Measurements from ENCODE around the gene GLMN. TPM values are rescaled to one million over a fixed set of nuclear protein-coding genes. Genes with fewer than 3 reads are reported as not detected.

GLMN gene
- total and polyA plus RNA-seq, 9 donors: 10.6 to 16.8 (median 14.0) TPM

GRCh38 chr1:92203105-92203504, 95.7 kb downstream of the GLMN start:
- Histone ChIP-seq H3K4me1 (ENCODE audit: control insufficient read depth, insufficient read depth, low read length) (no peaks in the 10 kb centered on the region), H3K4me3 (ENCODE audit: low read length) (no peak overlapping the region), H3K36me3 (ENCODE audit: control insufficient read depth, insufficient read depth, low read length) (no peaks in the 10 kb centered on the region), H3K9me3 (replicated peaks; ENCODE audit: control insufficient read depth, low read depth, low read length) (peaks cover 3% of the 10 kb centered on the region), H3K27me3 (ENCODE audit: control insufficient read depth, insufficient read depth, low read length) (no peaks in the 10 kb centered on the region), H3K27ac (ENCODE audit: low read length) (no peak overlapping the region)
- DNase-seq: no peak

- Histone ChIP-seq H3K27me3 (ENCODE audit: control insufficient read depth, insufficient read depth, low read length) (no peaks in the 10 kb centered on the region), H3K4me3 (ENCODE audit: low read length) (no peak overlapping the region), H3K4me1 (ENCODE audit: control insufficient read depth, insufficient read depth, low read length) (no peaks in the 10 kb centered on the region), H3K9me3 (replicated peaks; ENCODE audit: control insufficient read depth, low read depth, low read length) (peaks cover 3% of the 10 kb centered on the region), H3K36me3 (ENCODE audit: control insufficient read depth, insufficient read depth, low read length) (no peaks in the 10 kb centered on the region), H3K27ac (ENCODE audit: low read length) (no peak overlapping the region)
- WGBS (ENCODE audit: insufficient coverage): 100% methylated on average over 1 of the region's 5 CpGs
- no peak for DNase-seq
These were observed 96.8 kb downstream of the GLMN start for GRCh38 chr1:92201973-92202372.

Other genes starting within 250 kb of the GLMN start
- gene SETSIP, start 223.6 kb downstream of the GLMN start, total RNA-seq: 0.18 TPM
- 1 to 10 TPM in 1 of 8 donors, under 1 TPM in 5, not detected in 2; 0.25 to 1.0 (median 0.53) TPM for gene SETSIP, start 223.6 kb downstream of the GLMN start, polyA plus RNA-seq (ENCODE audit: insufficient read depth in 1 of 8, insufficient read length in 8 of 8, low replicate concordance in 1 of 8)
- 3.6 TPM for gene BTBD8, start 218.6 kb downstream of the GLMN start, total RNA-seq
- gene BTBD8, start 218.6 kb downstream of the GLMN start, polyA plus RNA-seq (ENCODE audit: insufficient read depth in 1 of 8, insufficient read length in 8 of 8, low replicate concordance in 1 of 8): 1 to 10 TPM; 1.6 to 2.9 (median 2.1) TPM
- not detected for gene C1orf146, start 81.1 kb downstream of the GLMN start, total RNA-seq
- under 1 TPM in 1 of 8 donors, not detected in 7; 0.14 TPM for gene C1orf146, start 81.1 kb downstream of the GLMN start, polyA plus RNA-seq (ENCODE audit: insufficient read depth in 1 of 8, insufficient read length in 8 of 8, low replicate concordance in 1 of 8)
- gene RPAP2, start 72 bp upstream of the GLMN start, total RNA-seq: 31.1 TPM
- 10 to 100 TPM; 13.7 to 20.1 (median 15.8) TPM for gene RPAP2, start 72 bp upstream of the GLMN start, polyA plus RNA-seq (ENCODE audit: insufficient read depth in 1 of 8, insufficient read length in 8 of 8, low replicate concordance in 1 of 8)
- gene GFI1, start 187.9 kb upstream of the GLMN start, total RNA-seq: 0.13 TPM
- under 1 TPM; 0.13 to 0.54 (median 0.26) TPM for gene GFI1, start 187.9 kb upstream of the GLMN start, polyA plus RNA-seq (ENCODE audit: insufficient read depth in 1 of 8, insufficient read length in 8 of 8, low replicate concordance in 1 of 8)

Data from muscle of leg (tissue), 11 donors.